DMS79 treated with DMSO at 0.1 percent for 48 hours (cell line): ENCODE measurements around the gene CALD1.
"Not testable (repeated sequence)": the region's sequence is repeated elsewhere in the genome, so short reads cannot be mapped to it uniquely, and the experiment has no call there.

Experiments used
- DNase-seq: peaks from one replicate; lab custom pipeline; 2025; lab: John Stamatoyannopoulos, UW

The CALD1 gene

DNA sequence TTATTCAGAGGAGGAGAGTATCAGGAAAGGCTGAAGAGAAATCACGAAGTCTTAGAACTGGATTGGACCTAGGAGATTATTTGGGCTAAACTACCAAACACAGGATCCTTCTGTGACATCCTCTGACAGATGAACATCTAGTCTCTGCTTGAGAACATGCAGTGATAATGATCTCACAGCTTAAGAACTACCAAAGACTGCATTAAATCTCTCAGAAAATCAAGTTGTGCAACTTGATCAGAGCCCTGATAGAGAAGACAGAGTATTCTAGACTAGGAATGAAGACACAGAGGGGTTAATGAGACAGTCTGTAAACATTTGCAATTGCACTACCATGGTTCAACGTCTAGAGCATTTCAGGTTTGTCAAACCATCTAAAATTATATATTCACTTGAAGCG lies 169.7 kb downstream of the CALD1 start:
- no peak for DNase-seq

DNA sequence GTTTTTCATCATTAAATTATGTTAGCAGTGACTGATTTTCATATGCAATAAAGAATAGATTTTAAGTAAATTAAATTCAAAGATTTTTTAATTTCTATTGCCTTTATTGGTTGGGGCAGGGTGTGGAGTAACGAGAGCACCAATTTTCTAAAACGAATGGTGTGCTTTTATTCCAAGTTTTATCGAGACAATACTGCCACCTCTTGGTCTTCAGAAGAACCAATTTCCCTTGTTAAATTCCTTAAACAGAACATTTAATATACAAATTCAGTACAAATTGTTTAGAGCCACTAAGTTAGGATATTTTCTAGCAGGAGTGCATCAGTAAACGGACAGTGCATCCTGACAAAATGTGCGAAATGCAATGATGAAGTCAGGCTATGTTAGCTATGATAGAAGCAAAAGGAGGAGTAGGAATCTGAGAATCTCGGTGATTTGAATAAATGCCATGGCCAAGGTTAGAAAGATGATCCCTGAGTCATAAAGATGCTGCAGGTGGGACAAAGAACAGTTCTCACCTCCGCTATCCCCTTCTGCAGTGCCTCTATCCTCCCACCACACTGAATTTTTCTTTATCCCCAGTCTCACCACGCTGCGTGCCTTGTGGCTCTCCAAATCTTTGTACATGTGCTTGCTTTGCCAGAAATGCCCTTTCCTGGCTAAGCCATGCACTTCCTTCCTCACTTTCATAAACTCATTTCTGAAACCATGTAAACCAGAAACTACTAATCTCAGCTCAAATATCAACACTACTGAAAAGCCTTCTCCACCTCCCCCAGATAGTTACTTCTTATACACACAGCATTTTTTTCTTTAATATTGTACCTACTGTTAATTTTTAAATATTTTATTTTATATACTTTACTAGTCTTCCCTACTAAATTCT lies 175.0 kb downstream of the CALD1 start:
- DNase-seq: peak; percentile 17

DNA sequence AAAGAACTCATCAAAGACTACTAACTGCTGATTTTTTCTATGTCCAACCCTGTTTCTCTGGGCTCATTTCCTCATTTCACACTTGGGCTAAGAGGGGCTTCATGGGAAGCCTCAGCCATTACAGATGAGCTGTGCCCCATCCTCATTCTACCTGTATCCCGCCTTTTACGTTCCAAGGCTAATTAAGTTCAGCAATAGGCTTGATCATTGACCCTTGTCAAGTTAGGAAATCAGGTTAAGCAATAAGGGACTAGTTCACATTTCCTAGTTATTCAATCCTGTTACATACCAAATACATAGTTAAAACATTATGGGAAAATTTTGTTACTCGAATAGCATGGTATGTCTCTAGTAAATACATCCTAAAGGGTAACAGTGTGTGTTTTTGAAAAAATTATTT lies 177.6 kb downstream of the CALD1 start:
- no peak for DNase-seq

DNA sequence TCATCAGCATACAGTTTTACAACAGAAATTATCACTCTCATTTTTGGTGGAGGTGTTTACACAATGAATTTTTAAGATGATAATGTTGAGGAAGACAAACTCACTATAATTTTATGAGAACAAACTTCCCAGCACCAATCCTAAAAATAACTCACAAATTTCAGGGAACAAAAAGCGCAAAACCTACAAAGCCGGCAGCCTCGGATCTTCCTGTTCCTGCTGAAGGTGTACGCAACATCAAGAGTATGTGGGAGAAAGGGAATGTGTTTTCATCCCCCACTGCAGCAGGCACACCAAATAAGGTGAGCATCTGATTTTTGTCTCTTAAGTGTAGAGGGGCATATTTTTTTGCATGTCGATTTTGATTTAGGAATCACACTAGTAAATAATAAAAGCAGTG lies 180.4 kb downstream of the CALD1 start:
- DNase-seq: no peak

DNA sequence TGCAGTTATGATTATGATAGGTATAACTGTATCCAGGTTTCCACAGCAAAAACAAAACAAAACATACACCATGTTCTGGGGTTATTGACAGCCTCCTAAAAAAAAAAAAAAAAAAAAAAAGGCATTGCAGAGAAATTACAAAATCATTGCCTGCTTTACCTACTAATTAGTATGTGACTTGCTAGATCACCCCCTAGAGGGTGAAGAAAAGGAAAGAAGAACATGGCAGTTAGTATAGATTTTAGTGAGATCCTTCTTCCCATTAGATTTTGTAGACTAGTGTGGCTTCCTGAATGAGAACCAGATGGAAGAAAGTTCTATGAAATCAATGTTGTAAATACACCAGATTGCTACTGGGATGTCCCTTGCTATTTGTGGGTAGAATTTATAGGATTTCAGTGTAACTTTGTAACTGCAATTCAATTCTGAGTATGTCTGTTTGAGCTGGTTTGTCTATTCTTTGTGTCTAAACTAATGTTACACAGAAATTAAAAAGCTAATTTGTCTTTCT lies 182.9 kb downstream of the CALD1 start:
- no peak for DNase-seq

DNA sequence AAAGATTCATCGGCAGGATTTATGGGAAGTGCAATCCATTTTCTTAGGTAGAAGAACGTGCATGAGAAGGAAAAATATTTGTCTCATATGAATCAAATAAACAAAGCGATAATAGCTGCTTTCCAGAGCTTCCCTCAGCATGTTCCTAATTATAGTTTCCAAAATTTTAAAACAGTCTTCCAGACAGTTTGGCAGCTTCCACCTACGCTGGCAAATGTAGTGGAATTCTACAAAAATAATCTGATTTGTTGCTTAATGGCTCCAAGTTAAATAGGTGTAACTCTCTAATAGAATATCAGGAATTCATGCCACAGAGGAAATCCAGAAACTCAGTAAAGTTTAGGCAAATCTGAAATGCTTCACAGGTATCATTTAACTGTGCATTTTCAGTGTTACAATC lies 183.6 kb downstream of the CALD1 start:
- DNase-seq: no peak

DNA sequence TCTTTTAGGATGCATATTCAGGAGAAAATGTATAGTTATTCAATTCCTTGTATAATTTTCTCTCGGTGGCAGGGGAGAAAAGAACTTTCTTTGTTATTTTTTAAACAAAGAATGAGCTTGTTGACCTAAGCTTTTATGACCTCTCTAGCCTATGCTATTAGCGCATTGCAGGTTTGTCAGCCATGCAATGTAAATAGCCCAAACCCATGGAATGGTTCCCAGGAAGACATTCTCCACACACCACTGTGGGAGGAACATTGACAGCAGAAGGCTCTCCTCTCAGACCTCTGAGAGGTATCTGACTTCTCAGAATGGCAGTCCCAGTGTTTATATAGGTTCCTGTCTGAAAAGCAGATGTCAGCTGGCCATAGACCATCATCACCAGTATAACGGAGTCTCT lies 187.3 kb downstream of the CALD1 start:
- no peak for DNase-seq

DNA sequence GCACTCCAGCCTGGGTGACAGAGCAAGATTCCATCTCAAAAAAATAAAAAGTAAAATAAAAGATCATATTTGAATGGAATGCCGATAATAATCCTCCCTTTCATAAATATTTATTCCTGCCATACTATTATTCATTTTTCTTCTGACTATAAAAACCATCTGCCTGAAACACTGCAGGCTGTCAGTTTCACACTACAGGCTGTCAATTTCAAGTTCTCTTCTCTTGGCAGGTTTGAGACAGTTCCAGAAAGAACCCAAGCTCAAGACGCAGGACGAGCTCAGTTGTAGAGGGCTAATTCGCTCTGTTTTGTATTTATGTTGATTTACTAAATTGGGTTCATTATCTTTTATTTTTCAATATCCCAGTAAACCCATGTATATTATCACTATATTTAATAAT lies 188.7 kb downstream of the CALD1 start:
- DNase-seq: no peak

DNA sequence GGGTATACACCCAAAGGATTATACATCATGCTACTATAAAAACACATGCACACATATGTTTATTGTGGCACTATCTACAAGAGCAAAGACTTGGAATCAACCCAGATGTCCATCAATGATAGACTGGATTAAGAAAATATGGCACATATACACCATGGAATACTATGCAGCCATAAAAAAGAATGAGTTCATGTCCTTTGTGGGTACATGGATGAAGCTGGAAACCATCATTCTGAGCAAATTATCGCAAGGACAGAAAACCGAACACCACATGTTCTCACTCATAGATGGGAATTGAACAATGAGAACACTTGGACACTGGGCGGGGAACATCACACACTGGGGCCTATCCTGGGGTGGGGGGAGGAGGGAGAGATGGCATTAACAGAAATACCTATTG lies 202.2 kb downstream of the CALD1 start:
- DNase-seq: not testable (repeated sequence)

DNA sequence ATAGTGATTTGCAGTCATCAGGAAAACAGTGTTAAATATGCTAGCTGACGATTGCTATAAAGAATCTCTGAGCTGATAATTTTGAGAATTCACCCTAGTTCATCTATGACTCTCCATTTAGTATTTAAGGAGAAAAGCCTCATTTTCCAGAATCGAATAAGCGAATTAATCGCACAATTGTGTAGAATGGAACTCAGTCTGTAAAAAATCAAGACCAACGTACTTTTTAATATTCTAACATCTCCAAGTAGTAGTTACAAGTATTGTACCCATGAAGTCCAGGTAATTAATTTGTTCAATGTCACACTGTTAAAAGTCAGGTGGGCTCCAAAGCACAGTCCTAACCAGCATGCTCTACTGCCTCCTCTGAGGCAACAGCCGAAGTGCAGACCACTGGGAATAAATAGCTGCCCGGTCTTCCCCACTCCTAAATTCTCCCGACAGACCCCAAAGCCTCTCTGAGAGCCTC lies 206.5 kb downstream of the CALD1 start:
- no peak for DNase-seq

DNA sequence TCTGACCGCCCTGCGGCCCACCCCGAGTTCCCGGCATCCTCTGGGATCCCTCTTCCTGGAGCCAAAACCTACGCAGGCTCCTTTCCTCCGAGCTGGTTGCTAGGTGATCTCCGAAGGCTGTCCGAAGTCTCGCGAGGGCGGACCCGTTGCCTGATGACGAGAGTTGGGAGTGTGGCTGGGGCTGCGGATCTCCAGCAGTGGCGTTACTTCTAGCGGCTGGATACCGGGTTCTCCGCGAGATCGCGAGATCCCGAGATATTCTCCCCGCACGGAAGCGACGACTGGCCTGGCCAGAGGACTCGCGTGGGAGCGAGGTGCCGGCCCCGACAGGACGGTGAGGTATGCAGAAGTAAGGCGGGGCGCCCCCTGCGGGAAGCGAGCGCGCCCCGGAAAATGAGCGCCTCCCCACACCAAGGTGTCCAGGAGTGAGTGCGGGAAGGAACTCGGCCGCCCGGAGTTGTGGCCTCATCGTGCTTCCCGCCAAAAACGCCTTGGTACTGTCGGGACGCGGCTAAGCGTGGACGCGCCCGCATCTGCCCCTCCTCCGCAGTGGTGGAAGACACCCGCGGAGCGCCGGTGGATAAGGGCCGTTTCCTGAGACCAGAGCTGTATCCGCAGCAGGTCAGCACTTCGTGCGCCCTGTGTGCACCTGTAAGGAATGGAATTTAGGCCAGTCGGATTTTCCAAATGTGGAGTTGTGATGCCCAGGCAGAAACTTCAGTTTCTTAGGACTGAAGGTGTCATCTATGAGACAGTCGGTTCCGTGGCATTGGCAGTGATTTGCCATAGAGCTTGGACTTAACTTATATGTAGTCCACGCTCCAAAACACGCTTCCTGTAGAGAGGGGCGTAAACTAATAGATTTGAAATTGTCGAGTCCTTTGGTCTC lies 207.2 kb downstream of the CALD1 start, which contains the start of gene AGBL3:
AGBL3 (plus strand) TSS at position 146 of the 889 bp plus-strand sequence. CDS start 1,426 bp downstream, outside the sequence.
- peak; percentile 91 for DNase-seq

DNA sequence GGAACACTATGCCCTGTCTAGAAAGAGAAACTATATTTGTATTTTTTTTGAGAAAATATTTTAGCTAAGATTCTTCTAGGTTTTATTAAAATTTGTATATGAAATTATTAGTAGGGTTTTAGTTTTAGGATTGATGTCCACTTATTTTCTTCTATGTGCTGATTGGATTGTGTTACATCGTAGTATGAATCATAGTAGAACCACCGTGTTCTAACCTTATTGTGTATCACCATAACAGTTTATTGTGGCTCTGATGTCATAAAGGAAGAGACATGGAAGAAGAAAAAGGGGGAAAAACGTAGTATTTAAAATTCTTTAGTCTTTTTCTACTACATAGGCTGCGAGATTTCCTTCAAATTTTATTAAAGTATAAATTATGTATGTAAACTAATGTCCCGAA lies 208.7 kb downstream of the CALD1 start:
- DNase-seq: no peak

DNA sequence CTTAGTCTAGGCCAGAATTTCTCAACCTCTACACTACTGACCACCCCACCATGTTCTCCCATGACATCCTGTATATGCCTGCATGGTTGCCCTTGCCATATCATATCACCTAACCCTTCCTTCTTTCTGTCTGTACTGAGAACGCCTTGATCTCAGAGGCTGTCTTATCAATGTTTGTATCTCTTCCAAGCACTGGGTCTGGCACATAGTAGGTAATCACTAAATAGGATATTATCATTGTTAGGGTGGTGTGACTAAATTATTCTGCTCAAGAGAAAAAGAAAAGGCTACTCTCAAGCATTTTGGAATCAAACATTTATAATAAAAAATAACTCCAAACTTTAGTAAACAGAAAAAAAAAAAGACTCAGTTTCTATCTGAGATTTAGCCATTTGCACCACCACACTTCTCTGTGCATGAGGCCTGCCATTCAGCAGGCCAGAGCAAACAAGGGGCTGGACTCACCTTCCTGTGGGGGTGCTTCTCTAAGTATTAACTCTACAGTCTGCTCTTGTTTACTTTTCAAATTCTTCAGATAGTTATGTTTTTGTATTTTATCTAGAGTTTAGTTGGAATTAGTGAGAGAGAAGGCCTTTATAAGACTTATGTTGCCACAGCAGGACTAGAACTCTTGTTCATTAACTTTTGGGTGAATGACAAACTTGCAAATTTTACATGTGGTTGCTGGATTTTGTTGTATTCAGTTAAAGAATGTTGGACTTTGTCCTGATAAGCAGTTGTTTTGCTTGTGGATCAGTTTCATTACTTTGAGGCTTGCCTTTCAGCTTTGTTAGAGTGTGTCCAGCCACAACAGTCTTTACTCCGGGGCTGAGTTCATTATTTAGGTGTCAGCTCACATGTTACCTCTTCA lies 212.3 kb downstream of the CALD1 start:
- DNase-seq: no peak

DNA sequence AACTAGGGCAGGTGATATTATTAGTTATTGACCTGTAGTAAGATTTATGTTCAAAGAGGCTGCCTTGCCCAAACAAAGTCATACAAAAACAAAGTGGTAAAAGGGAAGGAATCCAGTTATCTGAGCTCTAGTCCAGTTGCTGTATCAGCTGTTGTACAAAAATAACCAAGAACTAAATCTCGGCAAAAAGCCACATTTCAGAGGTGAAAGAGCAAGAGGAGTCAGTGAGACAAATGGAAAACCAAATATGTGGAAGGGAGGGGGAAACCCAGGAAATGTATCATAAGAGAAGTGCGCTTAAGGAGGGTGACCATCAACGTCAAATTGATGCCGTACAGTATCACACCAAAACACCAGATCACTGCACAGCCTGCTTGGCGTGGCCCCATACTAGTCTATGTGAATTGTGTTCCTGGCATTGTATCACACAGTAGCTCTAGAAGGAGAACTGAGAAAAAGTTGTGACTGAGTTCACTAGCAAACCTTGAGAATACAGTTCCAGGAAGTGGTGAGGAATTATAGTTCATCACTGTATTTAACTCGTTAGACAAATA lies 213.3 kb downstream of the CALD1 start:
- no peak for DNase-seq

DNA sequence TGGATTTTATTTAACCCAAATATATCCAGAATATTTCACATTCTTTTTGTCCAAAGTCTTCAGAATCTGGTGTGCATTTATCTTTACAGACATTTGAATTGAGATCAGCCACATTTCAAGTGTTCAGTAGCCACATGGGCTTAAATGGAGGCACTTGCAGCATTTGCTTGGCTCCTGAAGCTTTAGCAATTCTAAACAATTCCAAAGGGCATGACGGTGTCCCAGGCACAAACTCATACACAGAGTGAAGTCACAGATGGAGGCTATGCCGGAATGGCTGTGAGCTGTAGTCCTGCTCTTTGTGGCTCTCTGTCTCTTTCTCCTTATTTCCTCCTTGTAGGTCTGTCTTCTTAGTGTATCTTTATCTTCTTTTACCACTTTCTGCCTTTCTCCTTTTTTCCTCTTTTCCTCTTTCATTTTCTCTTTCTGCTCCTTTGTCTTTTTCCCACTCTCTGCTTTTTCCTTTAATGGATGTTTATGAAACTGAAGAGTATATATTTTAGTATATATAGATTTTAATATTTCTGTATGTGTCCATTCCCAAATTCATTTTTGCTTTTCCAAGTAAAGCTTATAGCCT lies 214.5 kb downstream of the CALD1 start:
- no peak for DNase-seq

DNA sequence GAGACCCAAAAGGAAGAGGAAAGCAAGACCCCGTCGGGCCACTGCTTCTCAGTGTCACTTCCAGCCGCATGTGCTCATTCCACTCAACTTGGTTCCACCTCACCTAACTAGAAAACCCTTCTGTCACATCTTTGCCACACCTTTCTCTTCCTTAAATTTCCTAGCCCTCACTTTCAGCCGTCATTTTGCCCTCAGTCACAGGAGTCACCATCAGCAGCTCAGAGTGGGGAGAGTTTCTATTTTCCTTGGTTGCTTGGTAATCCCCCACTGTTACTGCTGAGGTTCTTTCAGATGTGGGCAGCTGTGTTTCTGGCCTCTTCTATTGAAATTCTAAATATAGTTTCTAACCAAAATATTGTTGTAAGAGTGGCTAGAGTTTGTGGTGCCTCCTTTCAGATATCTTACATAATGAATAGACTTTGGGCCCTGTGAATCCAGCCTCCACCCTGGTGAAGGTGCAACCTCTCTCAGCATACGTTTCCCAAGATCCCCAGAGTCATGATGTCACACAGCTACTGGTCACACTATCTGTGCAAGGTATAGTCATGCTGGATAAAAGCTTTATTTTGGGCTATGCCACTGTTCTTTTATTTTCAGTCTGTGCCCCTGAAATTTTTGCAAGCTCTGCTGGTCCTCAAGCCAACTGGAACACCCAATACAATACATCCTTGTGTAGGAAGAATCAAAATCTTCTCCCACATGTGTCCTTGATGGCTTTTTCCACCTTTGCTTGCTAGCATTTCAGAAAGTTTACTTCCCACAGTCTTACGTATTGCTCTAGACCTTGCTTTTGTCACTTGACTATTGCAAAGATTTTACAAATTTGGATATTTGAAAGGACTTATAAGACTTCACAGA lies 216.0 kb downstream of the CALD1 start:
- no peak for DNase-seq

DNA sequence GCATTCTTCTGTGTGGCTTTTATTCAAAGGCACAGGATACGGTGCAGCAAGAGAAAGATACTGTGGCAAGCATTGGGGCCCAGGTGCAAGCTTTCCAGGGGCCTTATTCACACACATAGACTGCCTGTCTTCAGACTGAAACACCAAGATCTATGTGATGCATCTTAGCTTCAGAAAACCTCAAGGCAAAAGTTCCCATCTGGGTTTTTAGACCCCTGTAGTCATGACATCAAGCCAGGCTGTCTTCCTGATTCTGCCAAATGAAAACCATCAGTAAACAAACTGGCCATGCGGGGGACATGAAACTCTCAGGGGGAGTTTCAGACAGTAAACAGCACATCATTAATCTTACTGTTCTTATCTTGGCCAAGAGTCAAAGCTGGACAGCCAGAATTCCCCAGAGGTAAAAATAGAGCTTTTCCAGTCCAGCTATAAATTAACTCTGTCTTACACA lies 216.7 kb downstream of the CALD1 start:
- DNase-seq: no peak

DNA sequence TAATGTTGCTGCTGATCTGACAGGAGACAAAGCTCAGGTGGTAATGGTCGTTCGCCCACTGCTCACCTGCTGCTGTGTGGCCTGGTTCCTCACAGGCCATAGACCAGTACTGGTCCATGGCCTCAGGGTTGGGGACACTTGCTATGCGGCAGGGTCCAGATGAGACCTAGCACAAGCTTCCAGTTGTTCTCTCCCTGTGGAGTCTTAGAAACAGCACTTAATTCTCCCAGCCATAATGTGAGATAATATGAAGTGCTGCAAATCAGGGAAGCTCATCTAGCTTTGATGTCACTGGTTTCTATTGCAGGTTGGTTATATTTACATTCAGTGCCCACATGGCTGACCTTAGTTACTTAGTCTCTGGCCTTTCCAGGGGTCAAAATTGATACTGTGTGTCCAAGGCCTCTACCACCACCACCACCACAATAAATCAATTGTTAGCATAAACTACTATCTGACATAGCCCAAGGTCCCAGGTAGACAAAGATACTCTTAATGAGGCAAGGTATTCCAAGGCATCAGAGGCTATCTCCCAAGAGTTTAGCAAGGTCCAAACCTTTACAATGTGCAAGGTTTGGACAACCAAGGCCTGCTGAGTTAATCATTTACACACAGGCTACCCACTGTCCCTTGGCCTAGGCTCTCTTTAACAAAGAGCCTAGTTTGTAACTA lies 217.9 kb downstream of the CALD1 start:
- no peak for DNase-seq

DNA sequence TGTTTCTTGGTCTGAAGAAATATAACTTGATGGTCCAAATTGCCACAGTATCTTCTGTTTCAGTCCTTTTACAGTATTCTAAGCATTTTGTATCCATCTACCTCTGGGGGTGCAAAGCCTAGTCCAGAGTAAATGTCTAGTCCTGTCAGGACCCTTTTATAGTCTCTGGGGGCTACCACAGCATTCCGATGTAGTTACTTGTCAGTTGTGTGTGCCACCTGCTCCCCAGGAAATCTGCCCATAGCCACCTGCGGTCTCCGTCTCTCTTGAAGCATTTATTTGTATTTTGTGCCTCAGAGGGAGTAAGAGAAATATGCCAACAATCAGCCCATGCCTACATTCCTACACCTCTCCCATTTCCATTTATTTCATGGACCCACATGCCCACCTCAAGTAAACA lies 219.7 kb downstream of the CALD1 start:
- no peak for DNase-seq
